GM18867 (cell line): ENCODE results near the gene KLRB1.
"Not testable (repeated sequence)": the region's sequence is repeated elsewhere in the genome, so short reads cannot be mapped to it uniquely, and the experiment has no call there.

ENCODE experiments used
- ATAC-seq: cut with Tn5 transposase; IDR thresholded peaks from one replicate; pipeline ENCODE4 v1.9.1; 2021; ENCODE audit warnings: mild to moderate bottlenecking, moderate library complexity; ENCODE audit not compliant: unreplicated experiment

Gene KLRB1

GRCh38 chr12:9607716-9608115, at the start of gene KLRB1:
Gene KLRB1, minus strand, starts transcription at chr12:9607916. Its CDS starts 77 bp downstream, at chr12:9607839.
- no peak for ATAC-seq

GRCh38 chr12:9651265-9651729, 43.6 kb upstream of the KLRB1 start:
- ATAC-seq = no peak

- ATAC-seq = no peak
Observed at GRCh38 chr12:9650151-9650576, 42.4 kb upstream of the KLRB1 start.

GRCh38 chr12:9649532-9649940, 41.8 kb upstream of the KLRB1 start:
- no peak for ATAC-seq

GRCh38 chr12:9648701-9649531, 41.2 kb upstream of the KLRB1 start:
- ATAC-seq = no peak

- ATAC-seq = peak; percentile 74
Observed at GRCh38 chr12:9647825-9648700, 40.3 kb upstream of the KLRB1 start.

GRCh38 chr12:9646794-9647781, 39.4 kb upstream of the KLRB1 start:
- ATAC-seq = no peak

GRCh38 chr12:9644985-9645551, 37.4 kb upstream of the KLRB1 start:
- ATAC-seq = not testable (repeated sequence)

GRCh38 chr12:9643266-9643660, 35.5 kb upstream of the KLRB1 start:
- no peak for ATAC-seq

GRCh38 chr12:9642606-9643265, 35.0 kb upstream of the KLRB1 start:
- ATAC-seq = no peak

GRCh38 chr12:9640024-9640423, 32.3 kb upstream of the KLRB1 start:
- ATAC-seq = no peak

- no peak for ATAC-seq
Observed at GRCh38 chr12:9636851-9637206, 29.1 kb upstream of the KLRB1 start.

GRCh38 chr12:9636150-9636850, 28.6 kb upstream of the KLRB1 start:
- no peak for ATAC-seq

GRCh38 chr12:9634969-9635754, 27.4 kb upstream of the KLRB1 start:
- no peak for ATAC-seq

- no peak for ATAC-seq
Observed at GRCh38 chr12:9634177-9634803, 26.6 kb upstream of the KLRB1 start.

- ATAC-seq = no peak
Observed at GRCh38 chr12:9632766-9633165, 25.1 kb upstream of the KLRB1 start.

- ATAC-seq = no peak
Observed at GRCh38 chr12:9626821-9627220, 19.1 kb upstream of the KLRB1 start.

GRCh38 chr12:9626291-9626690, 18.6 kb upstream of the KLRB1 start:
- no peak for ATAC-seq
